HCT116 (cell line): ENCODE measurements around the gene HEXD. TPM values are rescaled to one million over a fixed set of nuclear protein-coding genes. Genes with fewer than 3 reads are reported as not detected.

Experiments
- ATAC-seq: fragments of 200-7000 bp; cut with Tn5 transposase; 2 replicates; pipeline ENCODE4 v1.9.1; 2020; ENCODE audit warnings: mild to moderate bottlenecking, moderate library complexity
- BruUV-seq: library from RNA; stranded (reverse); fragments of 400-500 nt; replicated peaks from 2 replicates; lab custom pipeline; 2021; lab: Mats Ljungman, UMichigan
- CTCF ChIA-PET: fragments of 300-600 bp; sonication (Branson Sonifier 250); formaldehyde crosslinking; loops from one replicate; lab custom pipeline; 2021; ENCODE audit warnings: antibody characterized with exemption; lab: Charles Lee
- POLR2A ChIA-PET: fragments of 300-600, 350-600 bp; sonication (Branson Sonifier 250); formaldehyde crosslinking; loops from one replicate; lab custom pipeline; 2021; ENCODE audit warnings: antibody characterized with exemption; lab: Charles Lee
- RAD21 ChIA-PET, 2 experiments: fragments of 300-600 bp; sonication (Branson Sonifier 250); formaldehyde crosslinking; loops; one replicate each; lab custom pipeline; 2023; ENCODE audit warnings: low total read pairs in 2 of 2; ENCODE audit not compliant: uncharacterized antibody in 2 of 2, unreplicated experiment in 2 of 2, low non-redundant PET in 1 of 2; lab: Charles Lee
- DNase-seq: peaks from one replicate; pipeline ENCODE4 v3.0.0-alpha.2; 2010; ENCODE audit warnings: low read depth, low spot score
- H2AFZ ChIP-seq: fragments of 200-600 bp; shearing (Covaris generic), sonication (generic); 2 replicates; pipeline ENCODE4 v1.6.1; 2017; ENCODE audit warnings: low read depth, mixed run types, mixed read lengths, antibody characterized with exemption, low read length; ENCODE audit not compliant: poor library complexity, severe bottlenecking
- H3K27ac ChIP-seq: 2 replicates; pipeline ENCODE4 v1.5.1; 2012; ENCODE audit warnings: low read depth, low read length
- H3K27me3 ChIP-seq: fragments of 200-600 bp; sonication (generic); 2 replicates; pipeline ENCODE4 v1.6.1; 2016; ENCODE audit warnings: mixed run types, low read length, mixed read lengths; ENCODE audit not compliant: insufficient read depth
- H3K36me3 ChIP-seq, 2 experiments: fragments of 200-500 bp in 1 of 2; fragments of 200-600 bp in 1 of 2; sonication (Bioruptor generic) in 1 of 2; sonication (generic) in 1 of 2; 2 replicates each; pipeline versions ENCODE4 v1.5.1 to v1.6.1; 2014 to 2016; ENCODE audit warnings: low read length in 2 of 2, inconsistent platforms in 1 of 2, mixed read lengths in 1 of 2, mixed run types in 1 of 2; ENCODE audit not compliant: insufficient read depth in 2 of 2, control insufficient read depth in 1 of 2
- H3K4me1 ChIP-seq, 2 experiments: fragments of 200-600 bp in 1 of 2; sonication (generic) in 1 of 2; 2 replicates each; pipeline versions ENCODE4 v1.5.1 to v1.6.1; 2012 to 2017; ENCODE audit warnings: low read length in 2 of 2, inconsistent platforms in 1 of 2, mild to moderate bottlenecking in 1 of 2, mixed read lengths in 1 of 2, mixed run types in 1 of 2, moderate library complexity in 1 of 2; ENCODE audit not compliant: insufficient read depth in 2 of 2, control insufficient read depth in 1 of 2
- H3K4me2 ChIP-seq: fragments of 200-600 bp; sonication (generic); 2 replicates; pipeline ENCODE4 v1.6.1; 2017; ENCODE audit warnings: mixed run types, low read length, mixed read lengths
- H3K4me3 ChIP-seq, 2 experiments: fragments of 200-600 bp in 1 of 2; sonication (generic) in 1 of 2; replicated peaks in 1 of 2; 2 replicates each; pipeline ENCODE4 v1.5.1; 2011 to 2016; ENCODE audit warnings: low read length in 2 of 2, control low read depth in 1 of 2, low read depth in 1 of 2, mild to moderate bottlenecking in 1 of 2, mixed read lengths in 1 of 2, mixed run types in 1 of 2
- H3K79me2 ChIP-seq: fragments of 200-600 bp; sonication (generic); 2 replicates; pipeline ENCODE4 v1.6.1; 2017; ENCODE audit warnings: mild to moderate bottlenecking, mixed run types, low read length, moderate library complexity, mixed read lengths; ENCODE audit not compliant: insufficient read depth
- H3K9ac ChIP-seq: fragments of 200-600 bp; sonication (generic); 2 replicates; pipeline ENCODE4 v1.6.1; 2016; ENCODE audit warnings: low read length, mixed read lengths
- H3K9me2 ChIP-seq: fragments of 200-600 bp; sonication (generic), shearing (Covaris generic); 2 replicates; pipeline ENCODE4 v1.6.1; 2017; ENCODE audit warnings: mixed run types, mild to moderate bottlenecking, moderate library complexity; ENCODE audit not compliant: insufficient read depth
- H3K9me3 ChIP-seq, 2 experiments: fragments of 200-500 bp in 1 of 2; fragments of 200-600 bp in 1 of 2; sonication (Bioruptor generic) in 1 of 2; sonication (generic) in 1 of 2; 2 replicates each; pipeline ENCODE4 v1.6.1; 2014 to 2017; ENCODE audit warnings: low read length in 2 of 2, mixed read lengths in 2 of 2, inconsistent platforms in 1 of 2, low read depth in 1 of 2, mild to moderate bottlenecking in 1 of 2, mixed run types in 1 of 2, moderate library complexity in 1 of 2; ENCODE audit not compliant: control insufficient read depth in 1 of 2, insufficient read depth in 1 of 2
- H4K20me1 ChIP-seq: fragments of 200-600 bp; sonication (generic), shearing (Covaris generic); 2 replicates; pipeline ENCODE4 v1.6.1; 2017; ENCODE audit warnings: mixed run types, mild to moderate bottlenecking, moderate library complexity; ENCODE audit not compliant: insufficient read depth
- ATF3 ChIP-seq: IDR thresholded peaks from 2 replicates; pipeline ENCODE4 v1.6.1; 2012
- CBX3 ChIP-seq: IDR thresholded peaks from 2 replicates; pipeline ENCODE4 v1.6.1; 2012; ENCODE audit warnings: low read depth
- CEBPB ChIP-seq: IDR thresholded peaks from 2 replicates; pipeline ENCODE4 v1.6.1; 2012; ENCODE audit warnings: low read depth
- CTCF ChIP-seq, 3 experiments: fragments of 200-600 bp in 1 of 3; sonication (generic) in 1 of 3; IDR thresholded peaks in 2 of 3; conservative IDR thresholded peaks in 1 of 3; 2 replicates each; pipeline ENCODE4 v1.5.1; 2012 to 2017; ENCODE audit warnings: low read depth in 2 of 3, low read length in 2 of 3, antibody characterized with exemption in 1 of 3, borderline replicate concordance in 1 of 3, control low read depth in 1 of 3, mild to moderate bottlenecking in 1 of 3, mixed read lengths in 1 of 3, mixed run types in 1 of 3, moderate library complexity in 1 of 3; ENCODE audit not compliant: insufficient read depth in 1 of 3
- EZH2phosphoT487 ChIP-seq: fragments of 200-600 bp; IDR thresholded peaks from 2 replicates; pipeline ENCODE4 v1.6.1; 2018; ENCODE audit warnings: antibody characterized with exemption, borderline replicate concordance
- MAX ChIP-seq: IDR thresholded peaks from 2 replicates; pipeline ENCODE4 v1.6.1; 2012
- POLR2A ChIP-seq: IDR thresholded peaks from 2 replicates; pipeline ENCODE4 v1.7.0; 2011; ENCODE audit warnings: borderline replicate concordance; ENCODE audit not compliant: insufficient read depth, insufficient read length; ENCODE audit errors: extremely low read depth
- REST ChIP-seq: IDR thresholded peaks from 2 replicates; pipeline ENCODE4 v1.6.1; 2012; ENCODE audit warnings: low read depth
- SP1 ChIP-seq: IDR thresholded peaks from 2 replicates; pipeline ENCODE4 v1.6.1; 2012; ENCODE audit warnings: low read depth
- SRF ChIP-seq: IDR thresholded peaks from 2 replicates; pipeline ENCODE4 v1.6.1; 2012; ENCODE audit warnings: low read depth
- TCF7L2 ChIP-seq: IDR thresholded peaks from 2 replicates; pipeline ENCODE4 v1.7.0; 2011; ENCODE audit warnings: borderline replicate concordance, inconsistent platforms; ENCODE audit not compliant: insufficient read depth, insufficient read length; ENCODE audit errors: extremely low read depth
- ZFX ChIP-seq: fragments of 450-650 bp; IDR thresholded peaks from 2 replicates; pipeline ENCODE4 v1.6.1; 2017
- intact Hi-C: fragments of 100-400 bp; cut with micrococcal nuclease; formaldehyde crosslinking; loops from 2 replicates; pipeline ENCODE4 v1.10.0; 2022
- total RNA-seq: library from RNA; stranded (reverse); gene quantifications from one replicate; pipeline ENCODE4 v1.2.1, GENCODE V29; 2021; ENCODE audit not compliant: unreplicated experiment

HEXD gene
- total RNA-seq, 1 experiment from 2014 or later, result 45.2 TPM

GRCh38 chr17:82374626-82375331 is 43.4 kb upstream of the HEXD start:
- Histone ChIP-seq H4K20me1 (no peaks in the 10 kb centered on the region), H3K36me3 (no peaks in the 10 kb centered on the region), H2AFZ (no peak overlapping the region), H3K27ac (no peak overlapping the region), H3K27me3 (no peaks in the 10 kb centered on the region), H3K9me2 (no peaks in the 10 kb centered on the region), H3K4me3 (no peak overlapping the region), H3K4me1 (no peaks in the 10 kb centered on the region), H3K4me2 (no peak overlapping the region), H3K9ac (no peak overlapping the region), H3K79me2 (no peaks in the 10 kb centered on the region), H3K9me3 (no peaks in the 10 kb centered on the region)
- TF ChIP-seq POLR2A (no peak), CTCF (IDR thresholded peaks at IDR 0.05 in 2 of 3, conservative IDR thresholded peaks at IDR 0.05 in 1 of 3; ENCODE audit: borderline replicate concordance in 1 of 3, insufficient read depth in 1 of 3, low read depth in 2 of 3, low read length in 2 of 3) (no peak), CEBPB (no peak), CBX3 (no peak), MAX (no peak), ZFX (no peak), SP1 (no peak), EZH2phosphoT487 (no peak), SRF (no peak), ATF3 (no peak), TCF7L2 (no peak), REST (no peak)
- BruUV-seq, result no TSS peak
- CTCF ChIA-PET, result no interaction called here
- DNase-seq (no peak), ATAC-seq (no peak)
- intact Hi-C loops, result no loop called here
- RAD21 ChIA-PET, result no interaction called here
- POLR2A ChIA-PET, result no interaction called here
